ENCODE results near the gene PAPPA. TPM values are rescaled to one million over a fixed set of nuclear protein-coding genes. Genes with fewer than 3 reads are reported as not detected.

The PAPPA gene
- total RNA-seq, 1 donor from 2014 or later: 5.6 TPM

- DNase-seq (ENCODE audit: low spot score): no peak
Measured at GRCh38 chr9:116223926-116224325, 70.3 kb downstream of the PAPPA start.

DNA sequence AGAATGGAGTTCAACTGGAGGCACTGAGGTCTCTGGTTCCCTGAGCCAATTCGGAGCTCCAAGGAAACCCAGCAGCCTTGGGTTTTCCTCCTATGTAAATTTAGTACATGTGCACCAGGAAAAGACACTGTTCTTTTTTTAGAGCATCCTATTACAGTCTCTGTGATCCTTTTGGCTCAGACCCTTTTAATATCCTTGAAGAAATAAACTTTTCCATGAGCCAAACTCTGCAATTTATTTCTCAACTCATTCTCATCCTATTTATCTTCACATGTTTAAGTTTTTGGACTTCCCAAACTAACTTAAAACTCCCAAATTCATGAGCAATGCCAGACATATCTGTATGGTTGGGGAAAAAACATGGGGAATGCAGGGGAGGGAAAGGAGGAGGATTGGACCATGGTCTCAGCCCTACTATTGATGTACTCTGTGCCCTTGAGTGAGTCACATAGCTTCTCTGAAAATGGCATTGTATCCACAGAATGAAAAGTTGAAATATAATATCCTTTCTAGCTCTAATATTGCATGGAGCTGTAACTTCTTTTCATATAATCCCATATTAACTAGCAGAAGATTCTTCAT, 76.6 kb downstream of the PAPPA start:
- DNase-seq (ENCODE audit: low spot score): no peak

DNA sequence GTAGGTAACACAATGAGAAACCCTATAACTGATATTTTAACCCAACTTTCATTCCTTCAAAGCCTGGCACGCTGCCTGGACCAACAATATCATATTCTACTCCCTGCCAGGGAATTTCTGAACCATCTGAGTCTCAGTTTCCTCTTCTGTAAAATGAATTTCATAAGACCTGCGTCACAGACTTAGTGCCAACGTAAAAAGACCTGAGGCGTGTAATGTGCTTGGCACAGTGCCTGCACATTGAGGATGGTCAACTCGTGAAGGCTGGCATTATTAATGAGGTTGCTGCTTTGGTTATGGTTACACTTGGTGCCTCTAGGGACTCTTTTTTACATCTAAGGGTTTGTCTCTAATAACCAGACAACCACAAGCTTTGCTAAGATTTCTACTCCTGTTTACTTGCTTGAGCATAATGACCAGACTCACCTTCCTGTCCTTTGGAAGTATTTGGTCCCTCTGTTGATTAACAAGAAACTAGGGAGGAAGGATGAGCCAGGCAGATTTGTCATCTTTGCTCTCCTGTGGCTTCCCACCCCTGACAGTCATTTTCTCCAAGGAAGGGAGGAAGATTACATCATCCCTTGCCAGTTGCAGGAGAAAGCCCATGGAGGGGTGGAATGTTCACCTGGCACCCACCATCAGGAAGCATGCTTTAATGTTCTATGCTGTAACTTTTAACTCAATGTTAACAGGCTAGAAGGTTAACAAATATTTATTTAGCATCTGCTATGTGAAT, 79.0 kb downstream of the PAPPA start:
- no peak for DNase-seq (ENCODE audit: low spot score)

GRCh38 chr9:116233160-116233530, 79.6 kb downstream of the PAPPA start:
- DNase-seq (ENCODE audit: low spot score): no peak

DNA sequence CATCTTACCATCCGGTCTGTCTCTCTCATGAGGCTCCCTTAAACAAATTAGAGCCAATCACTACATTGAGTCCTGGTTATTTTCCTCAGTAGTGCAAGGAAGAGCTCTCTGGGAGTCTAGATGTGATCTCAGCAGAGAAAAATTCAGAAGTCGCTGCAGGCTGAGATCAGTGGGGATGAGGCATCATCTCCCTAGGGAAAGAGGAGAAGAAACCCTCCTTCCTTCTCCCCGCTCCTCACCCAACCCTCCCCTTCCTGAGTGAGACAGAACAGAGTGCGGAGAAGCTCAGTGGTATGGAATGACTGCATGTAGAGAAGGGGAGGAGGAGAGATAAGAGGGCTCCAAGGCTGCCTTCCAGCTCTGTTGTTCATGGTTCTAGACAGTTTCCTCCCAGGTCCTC, 80.5 kb downstream of the PAPPA start:
- DNase-seq (ENCODE audit: low spot score): no peak

DNA sequence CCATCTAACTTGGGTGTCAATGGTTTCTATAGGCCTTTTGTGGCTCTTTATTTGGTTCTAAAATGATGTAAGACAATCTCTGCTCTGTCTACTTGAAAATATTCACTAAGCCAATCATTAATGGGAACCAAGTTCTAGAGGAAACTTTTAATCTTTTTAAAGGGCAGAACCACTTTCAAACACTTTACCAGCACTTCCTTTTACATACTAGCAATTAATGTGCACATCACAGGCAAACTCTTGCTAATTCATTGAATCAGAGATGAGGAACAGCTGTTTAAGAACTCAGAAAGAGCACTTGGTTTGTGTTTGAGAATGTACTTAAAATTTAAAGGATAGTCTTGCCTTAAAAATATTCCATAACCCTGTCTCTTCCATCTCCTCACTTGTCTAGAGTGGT, 83.4 kb downstream of the PAPPA start:
- DNase-seq (ENCODE audit: low spot score): no peak

GRCh38 chr9:116237456-116237855, 83.9 kb downstream of the PAPPA start:
- no peak for DNase-seq (ENCODE audit: low spot score)

DNA sequence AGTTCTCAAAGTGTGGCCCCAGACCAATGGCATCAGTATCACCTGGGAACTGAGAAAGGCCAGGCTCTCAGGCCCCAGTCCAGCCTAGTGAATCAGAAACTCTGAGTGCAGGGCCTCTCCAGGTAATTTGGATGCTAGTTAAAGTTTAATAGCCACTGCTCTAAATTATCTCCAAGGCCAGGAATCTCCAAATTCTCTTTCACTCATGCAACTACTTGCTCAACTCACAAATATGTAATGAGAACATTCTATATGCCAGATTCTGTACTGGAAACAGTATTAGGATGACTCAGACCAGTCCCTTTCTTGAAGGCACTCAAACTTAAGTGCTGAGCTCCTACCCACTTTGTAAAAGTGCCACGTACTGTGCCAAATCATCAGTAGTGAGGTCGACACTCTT, 84.6 kb downstream of the PAPPA start:
- DNase-seq (ENCODE audit: low spot score): no peak

GRCh38 chr9:116238776-116239340, 85.3 kb downstream of the PAPPA start:
- no peak for DNase-seq (ENCODE audit: low spot score)

- no peak for DNase-seq (ENCODE audit: low spot score)
Measured at GRCh38 chr9:116243708-116244107, 90.1 kb downstream of the PAPPA start.

DNA sequence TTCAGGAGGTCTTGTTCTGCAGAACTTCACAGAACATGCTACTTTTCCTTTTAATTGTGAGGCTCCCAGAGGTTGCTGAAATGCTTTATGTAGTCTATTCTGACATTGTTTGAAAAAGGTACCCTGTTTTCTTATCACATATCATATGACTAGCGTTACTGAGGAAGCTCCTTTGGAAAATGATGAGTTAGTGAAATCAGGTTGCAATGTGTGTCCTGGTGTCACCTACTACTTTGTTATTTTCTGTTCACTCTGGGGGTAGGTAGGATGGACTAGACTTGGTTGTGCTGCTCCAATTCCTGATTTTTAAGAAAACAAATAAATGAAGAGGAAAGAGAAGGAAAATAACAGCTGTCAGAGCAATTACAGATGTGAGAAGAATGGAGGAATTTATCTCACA, 93.7 kb downstream of the PAPPA start:
- DNase-seq (ENCODE audit: low spot score): no peak

GRCh38 chr9:116247791-116248374, 94.3 kb downstream of the PAPPA start:
- no peak for DNase-seq (ENCODE audit: low spot score)

DNA sequence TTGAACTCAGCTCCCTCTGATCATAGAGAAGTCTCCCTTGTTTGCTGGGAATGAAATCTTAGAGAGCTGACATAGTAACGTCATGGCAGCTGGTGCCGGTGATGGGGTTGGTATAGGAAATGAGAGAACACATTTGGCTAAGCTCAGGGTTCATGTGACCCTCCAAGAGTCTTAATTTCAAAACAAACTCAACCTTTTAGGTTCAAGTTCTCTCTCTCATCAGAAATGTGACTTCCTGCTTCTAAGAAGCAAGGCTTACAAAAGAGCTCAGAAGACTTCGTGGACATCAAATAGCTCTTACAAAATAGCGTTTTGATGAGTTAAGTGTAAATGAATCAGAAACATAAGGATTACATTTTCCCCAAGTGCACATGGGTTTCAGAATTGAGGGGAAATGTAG, 97.3 kb downstream of the PAPPA start:
- DNase-seq (ENCODE audit: low spot score): no peak

DNA sequence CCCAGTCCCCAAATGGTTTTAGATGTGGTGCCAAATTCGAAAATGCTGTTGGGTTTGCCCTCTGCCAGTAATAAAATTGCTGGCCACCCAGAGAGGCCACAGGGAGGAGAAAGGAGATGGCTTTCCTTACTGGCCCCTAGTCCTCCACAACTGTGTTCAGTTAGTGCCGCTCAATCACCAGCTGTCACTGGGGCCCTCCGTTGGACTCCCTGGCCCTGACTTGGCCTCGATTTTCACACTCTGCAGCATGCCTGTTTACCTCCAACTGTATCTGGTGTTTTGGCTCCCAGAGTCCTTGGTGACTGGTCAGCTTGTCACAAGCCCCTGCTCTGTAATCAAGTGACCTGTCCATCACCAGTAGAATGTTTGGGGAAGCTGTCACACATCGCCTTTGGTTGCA, 97.8 kb downstream of the PAPPA start:
- DNase-seq (ENCODE audit: low spot score): no peak

GRCh38 chr9:116260531-116260930, 106.9 kb downstream of the PAPPA start:
- DNase-seq (ENCODE audit: low spot score): no peak

GRCh38 chr9:116262448-116262847, 108.9 kb downstream of the PAPPA start:
- no peak for DNase-seq (ENCODE audit: low spot score)

DNA sequence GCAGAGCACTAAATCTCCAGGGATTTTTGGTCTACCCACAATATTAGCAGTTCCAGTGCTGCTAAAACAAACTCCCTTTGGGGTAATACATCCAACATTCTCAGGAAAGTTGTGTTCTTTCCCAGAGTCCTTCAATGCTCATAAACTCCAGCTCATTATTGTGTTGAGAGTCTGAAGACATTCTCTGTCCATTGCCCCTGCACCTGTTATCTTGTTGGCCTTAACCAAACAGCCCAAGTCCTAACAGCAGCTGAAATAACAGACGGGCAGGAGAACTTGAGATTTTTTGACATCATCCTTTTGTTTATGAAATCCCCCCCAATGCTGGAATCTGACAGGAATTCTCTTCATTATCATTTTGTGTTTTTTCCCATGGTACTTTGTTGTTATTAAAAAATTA, 110.8 kb downstream of the PAPPA start:
- DNase-seq (ENCODE audit: low spot score): no peak

GRCh38 chr9:116267021-116267420, 113.4 kb downstream of the PAPPA start:
- DNase-seq (ENCODE audit: low spot score): no peak

- no peak for DNase-seq (ENCODE audit: low spot score)
Measured at GRCh38 chr9:116269250-116269649, 115.7 kb downstream of the PAPPA start.

- DNase-seq (ENCODE audit: low spot score): no peak
Measured at GRCh38 chr9:116270546-116270945, 117.0 kb downstream of the PAPPA start.

DNA sequence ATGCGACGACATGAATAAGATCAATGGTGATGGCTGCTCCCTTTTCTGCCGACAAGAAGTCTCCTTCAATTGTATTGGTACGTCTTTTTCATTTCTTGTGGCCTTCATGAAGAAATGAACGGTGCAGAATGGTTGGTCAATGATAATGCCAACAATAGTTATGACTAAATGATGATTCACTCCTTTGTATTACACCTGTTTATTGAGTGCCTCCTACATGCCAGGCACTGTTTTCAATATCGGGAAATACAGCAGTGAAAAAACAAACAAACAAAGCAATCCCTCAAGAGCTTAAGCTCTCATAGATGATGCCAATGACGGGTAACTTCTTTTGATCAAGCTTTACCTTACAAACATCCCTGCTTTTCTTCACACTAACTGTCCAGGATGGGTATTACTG, 117.7 kb downstream of the PAPPA start:
- DNase-seq (ENCODE audit: low spot score): no peak

- DNase-seq (ENCODE audit: low spot score): peak; percentile 16
Measured at GRCh38 chr9:116271991-116272390, 118.4 kb downstream of the PAPPA start.

DNA sequence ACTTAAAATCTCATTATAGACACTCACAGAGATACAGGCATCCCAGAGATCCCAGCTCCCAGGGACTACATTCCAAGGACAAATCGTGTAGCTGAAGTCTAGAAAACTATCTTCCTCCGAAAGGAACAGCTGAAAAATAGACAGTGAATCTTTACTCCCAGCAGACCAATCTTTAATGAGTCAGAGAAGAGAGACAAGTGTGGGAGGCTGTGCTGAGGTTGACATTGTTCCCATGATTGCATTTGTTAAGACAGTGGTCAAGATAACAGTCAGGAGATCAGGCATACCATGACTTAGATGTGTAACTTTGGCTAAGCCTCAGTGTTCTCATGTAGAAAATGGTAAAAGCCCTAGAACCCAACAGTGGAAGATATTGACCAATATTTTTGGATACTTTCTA, 120.7 kb downstream of the PAPPA start:
- DNase-seq (ENCODE audit: low spot score): no peak

Measured in mucosa of gallbladder (tissue), 1 donor.